Measurements from ENCODE around the gene DHX32. TPM values are rescaled to one million over a fixed set of nuclear protein-coding genes. Genes with fewer than 3 reads are reported as not detected.

The DHX32 gene
- total RNA-seq, 6 experiments from 2014 or later, result 10.0 to 17.6 (median 14.1) TPM

- no peak overlapping the region for H3K4me3 ChIP-seq
- 94% methylated on average over 3 of the region's 3 CpGs for WGBS (ENCODE audit: insufficient coverage, low coverage, low lambda C conversion rate, missing lambda C conversion rate)
- TF ChIP-seq, protein P1, sequence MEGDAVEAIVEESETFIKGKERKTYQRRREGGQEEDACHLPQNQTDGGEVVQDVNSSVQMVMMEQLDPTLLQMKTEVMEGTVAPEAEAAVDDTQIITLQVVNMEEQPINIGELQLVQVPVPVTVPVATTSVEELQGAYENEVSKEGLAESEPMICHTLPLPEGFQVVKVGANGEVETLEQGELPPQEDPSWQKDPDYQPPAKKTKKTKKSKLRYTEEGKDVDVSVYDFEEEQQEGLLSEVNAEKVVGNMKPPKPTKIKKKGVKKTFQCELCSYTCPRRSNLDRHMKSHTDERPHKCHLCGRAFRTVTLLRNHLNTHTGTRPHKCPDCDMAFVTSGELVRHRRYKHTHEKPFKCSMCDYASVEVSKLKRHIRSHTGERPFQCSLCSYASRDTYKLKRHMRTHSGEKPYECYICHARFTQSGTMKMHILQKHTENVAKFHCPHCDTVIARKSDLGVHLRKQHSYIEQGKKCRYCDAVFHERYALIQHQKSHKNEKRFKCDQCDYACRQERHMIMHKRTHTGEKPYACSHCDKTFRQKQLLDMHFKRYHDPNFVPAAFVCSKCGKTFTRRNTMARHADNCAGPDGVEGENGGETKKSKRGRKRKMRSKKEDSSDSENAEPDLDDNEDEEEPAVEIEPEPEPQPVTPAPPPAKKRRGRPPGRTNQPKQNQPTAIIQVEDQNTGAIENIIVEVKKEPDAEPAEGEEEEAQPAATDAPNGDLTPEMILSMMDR (IDR thresholded peaks at IDR 0.05), result no peak
- TF ChIP-seq POLR2A (IDR thresholded peaks at IDR 0.05), result no peak
- H3K27ac ChIP-seq, result no peak overlapping the region
- no peaks in the 10 kb centered on the region for H3K9me3 ChIP-seq
- no peak for DNase-seq
- H3K36me3 ChIP-seq, result no peaks in the 10 kb centered on the region
- no peaks in the 10 kb centered on the region for H3K4me1 ChIP-seq
- intact Hi-C loops (cut with DNase I), result no loop called here
- H3K27me3 ChIP-seq, result no peaks in the 10 kb centered on the region
- no peak for ATAC-seq
These were observed 2.1 kb upstream of the DHX32 start for GRCh38 chr10:125883211-125883610.

- 55% methylated on average over 1 of the region's 1 CpG for WGBS (ENCODE audit: insufficient coverage, low coverage, low lambda C conversion rate, missing lambda C conversion rate)
- Histone ChIP-seq H3K36me3 (no peaks in the 10 kb centered on the region), H3K27ac (no peak overlapping the region), H3K4me1 (no peaks in the 10 kb centered on the region), H3K27me3 (no peaks in the 10 kb centered on the region), H3K9me3 (no peaks in the 10 kb centered on the region), H3K4me3 (no peak overlapping the region)
- intact Hi-C loops (cut with DNase I), result no loop called here
- ATAC-seq (no peak), DNase-seq (no peak)
- no peak for TF ChIP-seq POLR2A (IDR thresholded peaks at IDR 0.05)
- TF ChIP-seq, protein P1 (IDR thresholded peaks at IDR 0.05), result no peak
These were observed 1.5 kb upstream of the DHX32 start for GRCh38 chr10:125882596-125882995.

- no peaks in the 10 kb centered on the region for H3K27me3 ChIP-seq
- ATAC-seq, result no peak
- WGBS (ENCODE audit: insufficient coverage, low coverage, low lambda C conversion rate, missing lambda C conversion rate), result 68% methylated on average over 6 of the region's 6 CpGs
- no peaks in the 10 kb centered on the region for H3K4me1 ChIP-seq
- TF ChIP-seq POLR2A (IDR thresholded peaks at IDR 0.05), result no peak
- TF ChIP-seq, protein P1 (IDR thresholded peaks at IDR 0.05), result no peak
- intact Hi-C loops (cut with DNase I), result no loop called here
- peaks cover 0 to 6% (median 0%) of the 10 kb centered on the region in 4 donors for H3K36me3 ChIP-seq
- no peak overlapping the region for H3K4me3 ChIP-seq
- no peak overlapping the region for H3K27ac ChIP-seq
- peaks cover 0 to 5% (median 0%) of the 10 kb centered on the region in 4 donors for H3K9me3 ChIP-seq
- no peak for DNase-seq
These were observed 373 bp downstream of the DHX32 start for GRCh38 chr10:125880719-125881118.

- Histone ChIP-seq H3K4me1 (no peaks in the 10 kb centered on the region), H3K27me3 (no peaks in the 10 kb centered on the region), H3K27ac (no peak overlapping the region), H3K36me3 (peaks cover 0 to 8% (median 0%) of the 10 kb centered on the region in 4 donors), H3K4me3 (no peak overlapping the region), H3K9me3 (peaks cover 0 to 5% (median 0%) of the 10 kb centered on the region in 4 donors)
- WGBS (ENCODE audit: insufficient coverage, low coverage, low lambda C conversion rate, missing lambda C conversion rate), result 88% methylated on average over 8 of the region's 11 CpGs
- TF ChIP-seq, protein P1 (IDR thresholded peaks at IDR 0.05), result no peak
- TF ChIP-seq POLR2A (IDR thresholded peaks at IDR 0.05), result no peak
- no peak for DNase-seq
- intact Hi-C loops (cut with DNase I), result no loop called here
- peak in 1 of 4 donors; percentile 44 for ATAC-seq
These were observed 1.9 kb downstream of the DHX32 start for GRCh38 chr10:125878957-125879835.
